A549 treated with AZD9567 at 1 μM for 4 hours (cell line): ENCODE measurements around the gene DPH7. TPM values are rescaled to one million over a fixed set of nuclear protein-coding genes. Genes with fewer than 3 reads are reported as not detected.

ENCODE experiments used
- total RNA-seq: library from RNA; stranded (reverse); fragments of 200-300 nt; extraction: Qiagen RNA extraction; gene quantifications from 5 replicates; pipeline ENCODE4 v1.2.3, GENCODE V29; 2022; ENCODE audit not compliant: insufficient read depth

DPH7 gene
- total RNA-seq, result 22.6 to 34.5 TPM (median 31.5 TPM) in 5 replicates

DNA sequence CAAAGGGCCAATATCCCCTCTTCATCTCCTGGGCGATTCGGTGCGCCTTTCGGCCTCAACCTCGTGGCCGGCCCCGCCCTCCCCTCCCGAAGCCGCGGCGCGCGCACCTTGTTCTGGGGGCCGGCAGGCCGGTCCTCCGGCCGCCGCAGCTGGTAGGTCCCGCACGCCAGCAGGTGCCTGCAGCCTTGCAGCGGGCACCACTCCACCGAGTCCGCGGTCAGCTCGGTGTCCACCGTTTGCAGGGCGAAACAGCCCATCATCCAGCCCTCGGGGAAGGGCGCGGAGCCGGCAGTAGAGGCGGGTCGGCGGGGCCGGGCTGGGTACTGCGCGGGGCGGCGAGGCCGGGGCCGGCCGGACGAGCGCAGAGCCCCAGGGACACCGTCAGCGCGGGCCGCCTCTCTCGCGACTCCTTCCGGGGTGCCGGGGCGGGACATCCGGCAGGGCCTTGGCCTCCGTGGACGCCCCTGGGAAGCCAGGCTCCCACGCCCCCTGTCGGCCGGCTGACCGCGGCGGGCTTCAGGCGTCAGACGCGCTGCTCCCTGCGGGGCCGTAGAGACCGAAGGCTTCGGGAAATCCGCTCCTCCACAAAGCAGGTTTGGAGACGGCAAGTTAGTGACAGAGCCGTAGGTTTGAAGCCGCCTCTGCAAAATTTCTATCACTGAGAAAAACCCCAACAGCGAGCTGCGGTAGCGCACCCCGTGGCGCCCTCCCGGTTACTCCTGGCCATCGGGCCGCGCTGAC, at the start of gene DPH7:
Gene DPH7, minus strand, starts transcription at position 408 of the 741 bp plus-strand sequence. Its CDS starts 148 bp downstream, at position 260.

DNA sequence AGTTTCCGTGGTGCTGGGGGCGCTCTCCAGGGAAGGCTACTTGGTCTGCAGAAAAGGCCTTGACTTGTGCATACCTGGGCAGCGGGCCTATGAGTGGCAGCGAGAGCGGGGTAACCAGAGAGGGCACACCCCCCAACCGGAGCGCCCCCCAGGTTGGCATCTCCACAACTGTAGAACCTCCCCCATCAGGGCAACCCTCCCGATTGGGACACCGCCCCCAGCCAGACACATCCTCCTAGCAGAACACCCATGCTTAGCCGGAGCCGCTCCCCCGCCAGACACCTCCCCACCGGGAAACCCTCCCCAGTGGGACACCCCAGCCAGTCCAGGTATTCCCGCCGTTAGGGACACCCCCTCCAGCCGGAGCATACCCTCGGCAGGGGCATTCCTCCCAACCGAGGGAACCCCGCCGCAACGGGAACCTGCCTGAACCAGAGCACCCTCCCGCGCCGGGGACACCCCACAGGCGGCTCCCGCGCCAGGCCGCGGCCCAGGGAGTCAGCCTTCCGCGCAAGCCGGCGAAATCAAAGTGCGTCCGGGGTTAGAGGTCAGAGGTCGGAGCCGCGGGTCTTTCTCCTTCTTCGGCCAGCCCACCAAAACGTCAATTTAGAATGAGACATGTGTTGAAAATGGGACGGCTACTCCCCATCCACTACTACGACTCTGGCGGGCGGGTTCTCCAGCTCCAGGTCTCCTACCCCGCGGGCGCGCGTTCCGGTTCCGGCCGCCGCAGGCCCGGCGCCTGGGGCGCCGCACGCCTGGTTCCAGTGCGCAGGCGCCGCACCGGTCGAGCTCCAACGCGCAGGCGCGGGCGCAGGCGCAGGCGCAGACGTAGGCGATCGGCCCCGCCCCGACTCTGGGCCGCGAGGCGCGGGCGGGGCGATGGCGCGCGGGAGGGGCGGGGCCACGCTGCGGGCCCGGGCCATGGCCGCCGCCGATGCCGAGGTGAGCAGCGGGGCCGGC, 39.7 kb upstream of the DPH7 start, which contains the start of gene EHMT1:
Gene EHMT1, plus strand, starts transcription at position 901 of the 963 bp plus-strand sequence. Its CDS starts 24 bp downstream, at position 925.

DNA sequence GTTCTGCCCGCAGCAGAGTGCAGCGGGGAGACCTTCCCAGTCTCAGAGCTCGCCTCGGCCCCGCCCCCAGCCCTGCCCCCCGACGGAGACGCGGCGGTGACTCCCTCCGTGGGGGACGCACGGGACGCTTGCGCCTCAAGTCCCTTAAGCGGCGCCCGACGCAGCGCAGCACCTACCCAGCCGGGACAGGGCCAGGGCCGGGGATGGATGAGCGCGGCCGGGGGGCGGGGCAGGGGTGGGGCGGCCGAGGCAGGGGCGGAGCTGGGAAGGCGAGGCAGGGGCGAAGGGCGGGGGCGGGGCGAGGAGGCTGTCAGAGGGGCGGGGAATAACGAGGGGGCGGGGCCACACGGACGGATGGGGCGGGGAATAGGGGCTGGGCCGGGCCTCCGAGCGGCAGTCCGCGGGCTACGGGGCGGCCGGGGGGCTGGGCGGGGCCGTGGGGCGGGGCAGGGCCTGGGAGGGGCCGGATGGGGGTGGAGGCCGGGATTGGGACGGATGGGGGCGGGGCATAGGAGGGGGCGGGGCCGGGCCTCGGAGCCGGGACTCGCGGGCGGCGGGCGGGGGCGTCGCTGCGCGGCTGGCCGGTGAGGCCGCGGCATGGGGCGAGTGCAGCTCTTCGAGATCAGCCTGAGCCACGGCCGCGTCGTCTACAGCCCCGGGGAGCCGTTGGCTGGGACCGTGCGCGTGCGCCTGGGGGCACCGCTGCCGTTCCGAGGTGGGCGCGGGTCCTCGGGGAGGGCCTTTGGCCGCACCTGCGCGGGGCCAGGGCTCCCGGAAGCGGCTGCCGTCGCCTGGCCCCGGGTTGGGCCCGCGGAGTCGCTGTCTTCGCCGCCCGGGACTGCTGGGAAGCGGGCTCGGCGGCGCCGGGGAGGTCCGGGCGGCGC, 26.6 kb upstream of the DPH7 start, which contains the start of gene ARRDC1:
Gene ARRDC1, plus strand, starts transcription at position 566 of the 884 bp plus-strand sequence. Its CDS starts 32 bp downstream, at position 598.

DNA sequence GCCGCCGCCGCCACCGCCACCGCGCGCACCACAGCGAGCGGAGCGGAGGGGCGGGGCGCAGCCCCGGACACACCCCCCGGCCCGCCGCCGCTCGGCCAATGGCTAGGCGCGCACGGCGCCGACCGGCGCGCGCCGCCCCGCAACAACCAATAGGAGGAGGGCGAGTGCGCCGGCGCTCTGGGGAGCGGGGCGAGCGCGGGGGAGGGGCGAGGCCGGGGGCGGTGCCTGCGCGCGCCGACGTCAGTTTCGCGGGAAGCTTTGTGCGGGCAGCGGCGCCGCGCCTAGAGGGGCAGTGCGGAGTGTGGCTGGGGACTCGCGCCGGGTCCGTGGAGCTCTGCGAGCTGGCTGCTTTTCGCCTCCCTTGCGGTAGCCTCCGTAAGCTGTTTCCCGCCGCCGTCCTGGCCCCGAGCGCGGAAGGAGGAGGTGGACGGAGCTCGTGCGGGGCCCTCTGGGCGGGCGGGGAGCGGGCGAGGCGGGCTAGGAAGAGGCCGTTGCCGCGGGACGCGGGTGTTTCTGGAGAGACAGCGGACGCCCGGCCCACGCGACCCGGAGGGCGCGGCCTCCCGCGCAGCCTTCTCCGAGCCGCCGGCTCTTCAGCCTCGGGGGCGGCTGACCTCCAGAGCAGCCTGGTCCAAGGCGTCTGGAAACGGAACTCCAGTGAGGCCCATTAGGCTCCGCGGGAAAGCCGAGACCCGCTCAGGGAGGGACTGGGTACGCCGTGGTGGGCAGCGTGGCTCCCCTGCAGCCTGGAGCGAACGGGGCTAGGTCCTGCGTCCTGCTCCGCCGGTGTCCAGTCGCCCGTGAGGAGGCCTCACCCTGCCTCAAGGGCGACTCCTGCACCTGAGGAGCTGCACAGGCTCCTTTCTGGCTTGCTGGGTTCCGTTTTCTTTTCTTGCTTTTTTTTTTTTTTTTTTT, 12.0 kb upstream of the DPH7 start, which contains the start of gene ZMYND19:
Gene ZMYND19, minus strand, starts transcription at position 44 of the 915 bp plus-strand sequence. CDS start 249 bp downstream, outside the sequence.

DNA sequence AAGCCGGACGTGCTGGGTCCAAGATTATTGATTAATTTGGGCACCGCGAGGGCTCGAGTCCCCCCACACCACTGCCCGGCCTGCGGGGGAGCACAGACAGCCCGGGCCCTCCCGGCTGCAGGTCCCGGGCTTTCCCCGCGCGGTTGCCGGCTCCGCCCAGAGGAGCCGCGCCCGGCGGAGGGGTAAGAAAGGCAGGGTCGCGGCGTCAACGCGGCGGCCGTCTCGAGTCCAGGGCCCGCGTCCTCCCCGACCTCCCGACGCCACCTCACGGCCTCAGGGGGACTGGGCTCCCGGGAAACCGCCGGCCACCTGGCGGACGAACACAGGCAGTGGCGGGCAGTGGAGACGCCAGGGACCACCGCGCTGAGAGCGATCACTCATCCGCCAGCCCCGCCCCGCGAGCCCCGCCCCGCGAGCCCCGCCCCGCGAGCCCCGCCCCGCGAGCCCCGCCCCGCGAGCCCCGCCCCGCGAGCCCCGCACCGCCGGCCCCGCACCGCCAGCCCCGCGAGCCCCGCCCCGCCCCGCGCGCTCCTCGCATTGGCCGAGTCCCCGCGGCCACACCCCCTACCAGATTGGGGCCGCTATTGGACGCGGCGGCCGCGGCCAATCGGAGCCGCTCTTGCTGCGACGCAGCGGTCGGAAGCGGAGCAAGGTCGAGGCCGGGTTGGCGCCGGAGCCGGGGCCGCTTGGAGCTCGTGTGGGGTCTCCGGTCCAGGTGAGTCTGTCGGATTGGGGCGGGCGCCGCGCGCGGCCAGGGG, 27.3 kb downstream of the DPH7 start, which contains the start of gene MRPL41:
Gene MRPL41, plus strand, starts transcription at position 616 of the 758 bp plus-strand sequence. CDS start 203 bp downstream, outside the sequence.

DNA sequence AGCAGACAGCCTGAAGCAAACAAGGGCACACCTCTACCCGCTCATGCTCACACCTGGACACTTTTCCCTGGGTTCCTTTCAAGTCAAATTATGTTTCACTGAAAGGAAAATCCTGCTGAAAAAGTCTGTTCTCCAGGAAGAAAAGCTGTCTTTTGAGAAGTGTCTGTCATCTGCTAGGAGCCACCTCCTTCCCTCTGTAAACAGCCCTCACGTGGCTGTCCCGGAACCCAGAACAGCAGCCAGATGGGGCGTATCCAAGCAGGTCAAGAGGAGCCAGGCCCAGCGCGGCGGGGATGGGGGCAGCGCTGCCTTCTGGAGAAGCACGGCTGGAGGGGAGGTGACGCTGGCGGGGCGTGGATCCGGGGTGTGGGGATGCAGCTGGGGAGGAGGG, 28.5 kb downstream of the DPH7 start, which contains the start of gene PNPLA7:
Gene PNPLA7, minus strand, starts transcription at position 172 of the 391 bp plus-strand sequence. CDS start 205 bp downstream, outside the sequence.

Other genes with a start within 250 kb of the DPH7 start
- 5.9 to 7.2 TPM (median 6.7 TPM) in 5 replicates for gene EXD3, start 155.8 kb downstream of the DPH7 start, total RNA-seq
- 1.3 to 2.0 TPM (median 1.9 TPM) in 4 of 5 replicates, not detected in the other for gene NOXA1, start 155.5 kb downstream of the DPH7 start, total RNA-seq
- 0.19 to 0.28 TPM (median 0.25 TPM) in 4 of 5 replicates, not detected in the other for gene ENTPD8, start 137.6 kb downstream of the DPH7 start, total RNA-seq
- gene NSMF, start 119.6 kb downstream of the DPH7 start, total RNA-seq, result 35.0 to 48.0 TPM (median 47.3 TPM) in 5 replicates
- 0.48 to 1.0 TPM (median 0.88 TPM) in 5 replicates for gene PNPLA7, start 28.5 kb downstream of the DPH7 start, total RNA-seq
- gene MRPL41, start 27.0 kb downstream of the DPH7 start, total RNA-seq, result 39.2 to 99.9 TPM (median 93.1 TPM) in 5 replicates
- gene ZMYND19, start 11.6 kb upstream of the DPH7 start, total RNA-seq, result 32.5 to 67.2 TPM (median 66.8 TPM) in 5 replicates
- gene ARRDC1, start 26.8 kb upstream of the DPH7 start, total RNA-seq, result 50.1 to 58.1 TPM (median 55.1 TPM) in 5 replicates
- 41.3 to 46.4 TPM (median 44.0 TPM) in 5 replicates for gene EHMT1, start 40.1 kb upstream of the DPH7 start, total RNA-seq